H1 (cell line): ENCODE measurements around the gene SLC10A2. TPM values are rescaled to one million over a fixed set of nuclear protein-coding genes. Genes with fewer than 3 reads are reported as not detected.

ENCODE experiments used
- CTCF ChIA-PET: fragments of 300-600 bp; sonication (Branson Sonifier 250); formaldehyde crosslinking; loops from one replicate; lab custom pipeline; 2021; ENCODE audit not compliant: partially characterized antibody; lab: Charles Lee
- POLR2A ChIA-PET: fragments of 300-600 bp; sonication (Branson Sonifier 250); formaldehyde crosslinking; loops from one replicate; lab custom pipeline; 2021; ENCODE audit warnings: inconsistent platforms; ENCODE audit not compliant: partially characterized antibody; lab: Charles Lee
- DNase-seq, 2 experiments: peaks; one replicate each; pipeline versions ENCODE4 v3.0.0 to v3.0.0-alpha.2; 2010 to 2022; ENCODE audit warnings: low spot score in 2 of 2, low read depth in 1 of 2, mixed read lengths in 1 of 2
- FAIRE-seq: peaks from 2 replicates; lab custom pipeline; 2011; peaks lifted over from hg19 to GRCh38; lab: Jason Lieb, UNC
- H2AFZ ChIP-seq: 2 replicates; pipeline ENCODE4 v1.8.1; 2012; ENCODE audit warnings: low read length, inconsistent platforms
- H2AK5ac ChIP-seq: 2 replicates; pipeline ENCODE4 v1.6.1; 2013; ENCODE audit warnings: low read depth, low read length
- H2BK120ac ChIP-seq: replicated peaks from 2 replicates; pipeline ENCODE3; 2013; ENCODE audit warnings: low read depth, low read length, inconsistent platforms
- H2BK12ac ChIP-seq: 2 replicates; pipeline ENCODE4 v1.6.1; 2013; ENCODE audit warnings: low read depth, low read length
- H2BK15ac ChIP-seq: 2 replicates; pipeline ENCODE4 v1.6.1; 2013; ENCODE audit warnings: low read length
- H2BK20ac ChIP-seq: 2 replicates; pipeline ENCODE4 v1.6.1; 2013; ENCODE audit warnings: low read length
- H2BK5ac ChIP-seq: 2 replicates; pipeline ENCODE4 v1.6.1; 2013; ENCODE audit warnings: low read depth, low read length
- H3K14ac ChIP-seq: 2 replicates; pipeline ENCODE4 v1.6.1; 2013; ENCODE audit warnings: inconsistent platforms; ENCODE audit not compliant: insufficient read length
- H3K18ac ChIP-seq: 2 replicates; pipeline ENCODE4 v1.6.1; 2013; ENCODE audit warnings: low read length; ENCODE audit errors: extremely low read depth
- H3K23ac ChIP-seq: 2 replicates; pipeline ENCODE4 v1.6.1; 2013; ENCODE audit warnings: inconsistent platforms; ENCODE audit not compliant: insufficient read length
- H3K23me2 ChIP-seq: 2 replicates; pipeline ENCODE4 v1.6.1; 2013; ENCODE audit warnings: low read depth, low read length
- H3K27ac ChIP-seq: 2 replicates; pipeline ENCODE4 v1.6.1; 2011; ENCODE audit warnings: low read depth, low read length, inconsistent platforms
- H3K27me3 ChIP-seq, 4 experiments: replicated peaks in 1 of 4; 1 replicate in 1 of 4; 2 replicates in 3 of 4; pipeline versions ENCODE4 v1.6.1 to v1.8.1; 2011 to 2013; ENCODE audit warnings: low read length in 3 of 4, mild to moderate bottlenecking in 3 of 4, inconsistent platforms in 2 of 4, mixed read lengths in 2 of 4, moderate library complexity in 1 of 4; ENCODE audit not compliant: control insufficient read depth in 3 of 4, insufficient read depth in 3 of 4; ENCODE audit errors: extremely low read depth in 1 of 4
- H3K36me3 ChIP-seq, 4 experiments: 2 replicates each; pipeline versions ENCODE4 v1.6.1 to v1.8.1; 2011 to 2013; ENCODE audit warnings: mild to moderate bottlenecking in 4 of 4, low read length in 3 of 4, moderate library complexity in 2 of 4, control low read depth in 1 of 4, inconsistent platforms in 1 of 4; ENCODE audit not compliant: insufficient read depth in 4 of 4, control insufficient read depth in 2 of 4
- H3K4ac ChIP-seq: replicated peaks from 2 replicates; pipeline ENCODE3; 2013; ENCODE audit warnings: low read length, low read depth, mixed read lengths, inconsistent platforms; ENCODE audit not compliant: insufficient read length
- H3K4me1 ChIP-seq, 4 experiments: replicated peaks in 1 of 4; 1 replicate in 1 of 4; 2 replicates in 3 of 4; pipeline versions ENCODE4 v1.6.1 to v1.8.1; 2011 to 2013; ENCODE audit warnings: low read length in 3 of 4, inconsistent platforms in 2 of 4, mixed read lengths in 1 of 4; ENCODE audit not compliant: insufficient read depth in 4 of 4, control insufficient read depth in 3 of 4
- H3K4me2 ChIP-seq, 2 experiments: 2 replicates each; pipeline versions ENCODE4 v1.6.1 to v1.8.1; 2011 to 2013; ENCODE audit warnings: low read depth in 2 of 2, low read length in 2 of 2, control low read depth in 1 of 2, inconsistent platforms in 1 of 2, mild to moderate bottlenecking in 1 of 2; ENCODE audit not compliant: insufficient read depth in 1 of 2
- H3K4me3 ChIP-seq, 4 experiments: fragments of 200-600, 300-600 bp in 1 of 4; sonication (generic), shearing (Covaris generic), sonication (Bioruptor Twin) in 1 of 4; 2 replicates each; pipeline versions ENCODE4 v1.5.1 to v1.8.1; 2011 to 2016; ENCODE audit warnings: low read length in 4 of 4, low read depth in 3 of 4, control low read depth in 2 of 4, inconsistent platforms in 2 of 4, mild to moderate bottlenecking in 2 of 4, mixed read lengths in 1 of 4, moderate library complexity in 1 of 4; ENCODE audit not compliant: insufficient read depth in 2 of 4; ENCODE audit errors: extremely low read depth in 1 of 4
- H3K56ac ChIP-seq: replicated peaks from 2 replicates; pipeline ENCODE3; 2013; ENCODE audit warnings: low read depth, mild to moderate bottlenecking, mixed read lengths, low read length, inconsistent platforms; ENCODE audit not compliant: insufficient read length
- H3K79me1 ChIP-seq: 2 replicates; pipeline ENCODE4 v1.6.1; 2013; ENCODE audit warnings: low read depth, low read length, control low read depth
- H3K79me2 ChIP-seq, 2 experiments: 2 replicates each; pipeline versions ENCODE4 v1.6.1 to v1.8.1; 2012 to 2013; ENCODE audit warnings: low read length in 2 of 2, mild to moderate bottlenecking in 2 of 2, inconsistent platforms in 1 of 2; ENCODE audit not compliant: insufficient read depth in 2 of 2, control insufficient read depth in 1 of 2
- H3K9ac ChIP-seq, 4 experiments: replicated peaks in 1 of 4; 1 replicate in 1 of 4; 2 replicates in 3 of 4; pipeline versions ENCODE4 v1.6.1 to v1.8.1; 2011 to 2013; ENCODE audit warnings: low read depth in 3 of 4, low read length in 3 of 4, control low read depth in 2 of 4, mild to moderate bottlenecking in 2 of 4, moderate library complexity in 2 of 4, inconsistent platforms in 1 of 4; ENCODE audit errors: extremely low read depth in 1 of 4
- H3K9me3 ChIP-seq, 2 experiments: 2 replicates each; pipeline versions ENCODE4 v1.6.1 to v1.8.1; 2012 to 2013; ENCODE audit warnings: mild to moderate bottlenecking in 2 of 2, moderate library complexity in 2 of 2, control low read depth in 1 of 2, inconsistent platforms in 1 of 2, low read depth in 1 of 2, low read length in 1 of 2, mixed read lengths in 1 of 2; ENCODE audit not compliant: insufficient read depth in 2 of 2
- H4K20me1 ChIP-seq, 2 experiments: replicated peaks in 1 of 2; 2 replicates each; pipeline versions ENCODE3 to v1.8.1; 2011 to 2013; ENCODE audit warnings: inconsistent platforms in 2 of 2, low read length in 2 of 2, mild to moderate bottlenecking in 1 of 2; ENCODE audit not compliant: insufficient read depth in 2 of 2, control insufficient read depth in 1 of 2
- H4K5ac ChIP-seq: 2 replicates; pipeline ENCODE4 v1.6.1; 2013; ENCODE audit warnings: low read length, low read depth, mixed read lengths, inconsistent platforms; ENCODE audit not compliant: insufficient read length
- H4K8ac ChIP-seq: 2 replicates; pipeline ENCODE4 v1.8.0; 2013; ENCODE audit warnings: mild to moderate bottlenecking, moderate library complexity, low read length, inconsistent platforms; ENCODE audit not compliant: insufficient read depth; ENCODE audit errors: extremely low read depth
- H4K91ac ChIP-seq: replicated peaks from 2 replicates; pipeline ENCODE3; 2013; ENCODE audit warnings: low read length, mixed read lengths, inconsistent platforms; ENCODE audit not compliant: insufficient read length
- CBX8 ChIP-seq: fragments of 300-800, 300-1000 bp; sonication (generic); IDR thresholded peaks from 2 replicates; pipeline ENCODE4 v1.7.1; 2016; ENCODE audit warnings: low read depth, low read length, borderline replicate concordance
- EGR1 ChIP-seq: IDR thresholded peaks from 2 replicates; pipeline ENCODE4 v1.6.1; 2011; ENCODE audit warnings: low read depth, low read length, borderline replicate concordance
- KDM1A ChIP-seq: fragments of 200-600, 300-600 bp; sonication (generic); IDR thresholded peaks from 2 replicates; pipeline ENCODE4 v1.7.1; 2016; ENCODE audit warnings: mild to moderate bottlenecking, low read length, borderline replicate concordance
- POLR2A ChIP-seq, 2 experiments: IDR thresholded peaks; 1 replicate in 1 of 2; 2 replicates in 1 of 2; pipeline ENCODE4 v1.6.1; 2011; ENCODE audit warnings: low read depth in 2 of 2, low read length in 2 of 2, mild to moderate bottlenecking in 2 of 2; ENCODE audit errors: control extremely low read depth in 1 of 2
- SIRT6 ChIP-seq: IDR thresholded peaks from one replicate; pipeline ENCODE4 v1.7.1; 2012; ENCODE audit warnings: low read length, inconsistent platforms
- WGBS, 2 experiments: shearing (Covaris generic) in 1 of 2; methylation state at CpG; one replicate each; pipeline versions ENCODE4 v1.1.6 to v1.1.7; 2013 to 2015; ENCODE audit warnings: low lambda C conversion rate in 2 of 2, mixed read lengths in 2 of 2, inconsistent platforms in 1 of 2, low coverage in 1 of 2, missing lambda C conversion rate in 1 of 2; ENCODE audit not compliant: insufficient replicate concordance in 2 of 2, insufficient coverage in 1 of 2, insufficient read length in 1 of 2; ENCODE audit errors: extremely low coverage in 1 of 2, missing lambda C conversion rate in 1 of 2; 5-methylcytosine and 5-hydroxymethylcytosine counted together
- polyA plus RNA-seq, 7 experiments: library from polyadenylated mRNA; depleted of rRNA in 3 of 7; stranded (reverse) in 5 of 7; unstranded in 2 of 7; fragments of >200 nt in 5 of 7; fragments of 200-250 nt in 2 of 7; gene quantifications; 1 replicate in 5 of 7; 2 replicates in 1 of 7; 4 replicates in 1 of 7; pipeline versions ENCODE4 v1.2.1 to v1.2.3, GENCODE V29; 2011 to 2013; ENCODE audit warnings: missing spikeins in 2 of 7, mixed read lengths in 2 of 7
- total RNA-seq: library from RNA; stranded (reverse); fragmentation: NEBNext Ultra II Directional; extraction: Animal tissue kit (Norgen Biotek cat#: 25700); gene quantifications from 2 replicates; pipeline ENCODE4 v1.2.1, GENCODE V29; 2021

Gene SLC10A2
- total and polyA plus RNA-seq, 2 of the 8 experiments (the other 6 are each of a cell fraction or from before 2014, with no cell fraction given): not detected

GRCh38 chr13:103000157-103000556 is 66.1 kb downstream of the SLC10A2 start:
- Histone ChIP-seq H3K4me3 (no peak overlapping the region), H3K9ac (no peak overlapping the region), H3K23ac (no peak overlapping the region), H3K27ac (no peak overlapping the region), H3K4me2 (no peak overlapping the region), H3K18ac (no peak overlapping the region), H3K14ac (no peak overlapping the region), H3K36me3 (no peaks in the 10 kb centered on the region), H4K8ac (no peak overlapping the region), H4K5ac (no peak overlapping the region), H2BK5ac (no peak overlapping the region), H4K91ac (no peak overlapping the region), H3K27me3 (no peaks in the 10 kb centered on the region), H4K20me1 (no peaks in the 10 kb centered on the region), H3K56ac (no peak overlapping the region), H3K79me1 (no peaks in the 10 kb centered on the region), H3K9me3 (peaks cover 3 to 4% of the 10 kb centered on the region in 2 experiments; a peak in 3 of 4 replicates), H3K4me1 (no peaks in the 10 kb centered on the region), H2BK120ac (no peak overlapping the region), H2BK15ac (no peak overlapping the region), H3K4ac (no peak overlapping the region), H2BK12ac (no peak overlapping the region), H3K79me2 (no peaks in the 10 kb centered on the region), H2AFZ (no peak overlapping the region), H2BK20ac (no peak overlapping the region), H3K23me2 (no peaks in the 10 kb centered on the region)
- 96% methylated on average over 3 of the region's 3 CpGs; no CpG with 5 or more reads in 1 of the 2 experiments for WGBS, 2 experiments
- CTCF ChIA-PET: no interaction called here
- DNase-seq (no peak), FAIRE-seq (no peak)
- POLR2A ChIA-PET: no interaction called here
- TF ChIP-seq KDM1A (no peak), CBX8 (no peak), EGR1 (no peak), SIRT6 (no peak), POLR2A (IDR thresholded peaks at IDR 0.05; ENCODE audit: control extremely low read depth in 1 of 2, low read depth in 2 of 2, low read length in 2 of 2) (no peak)
- TF ChIP-seq, all 59 proteins: peak for 0
- no peak overlapping the region for H2AK5ac ChIP-seq
